HepG2 (cell line): ENCODE measurements around the gene NUTF2. TPM values are rescaled to one million over a fixed set of nuclear protein-coding genes. Genes with fewer than 3 reads are reported as not detected.

Experiments used
- ATAC-seq: fragments of 200-7000 bp; cut with Tn5 transposase; 3 replicates; pipeline ENCODE4 v1.9.1; 2020; ENCODE audit warnings: mild to moderate bottlenecking, moderate library complexity
- BruUV-seq: library from RNA; stranded (reverse); fragments of 400-500 nt; replicated peaks from 2 replicates; lab custom pipeline; 2021; lab: Mats Ljungman, UMichigan
- CTCF ChIA-PET: fragments of 300-600 bp; formaldehyde crosslinking; extraction: SDS; loops from one replicate; lab custom pipeline; 2021; ENCODE audit warnings: low total read pairs, inconsistent platforms, low intra/inter-chr PET ratio; lab: Yijun Ruan, JAX
- POLR2A ChIA-PET: fragments of 350-600 bp; sonication (Branson Sonifier 250); formaldehyde crosslinking; loops from one replicate; lab custom pipeline; 2020; ENCODE audit warnings: antibody characterized with exemption, inconsistent platforms; lab: Yijun Ruan, JAX
- DNase-seq: peaks from one replicate; pipeline ENCODE4 v3.0.0-alpha.2; 2015; ENCODE audit warnings: low spot score
- FAIRE-seq: peaks from 3 replicates; lab custom pipeline; 2011; peaks lifted over from hg19 to GRCh38; lab: Jason Lieb, UNC
- H2AFZ ChIP-seq: one replicate; pipeline ENCODE4 v1.6.1; 2011; ENCODE audit warnings: low read length, inconsistent platforms
- H3K27ac ChIP-seq: fragments of 300-600 bp; 3 replicates; pipeline ENCODE4 v1.8.0; 2011; ENCODE audit warnings: mixed run types, mild to moderate bottlenecking, mixed read lengths, low read length, inconsistent platforms; ENCODE audit not compliant: insufficient read depth; ENCODE audit errors: extremely low read length
- H3K27me3 ChIP-seq, 2 experiments: fragments of 200-600 bp in 1 of 2; 2 replicates in 1 of 2; 3 replicates in 1 of 2; pipeline versions ENCODE4 v1.6.0 to v1.8.0; 2011; ENCODE audit warnings: low read length in 2 of 2, mild to moderate bottlenecking in 2 of 2, moderate library complexity in 2 of 2, inconsistent platforms in 1 of 2; ENCODE audit not compliant: insufficient read depth in 2 of 2, control insufficient read depth in 1 of 2
- H3K36me3 ChIP-seq, 2 experiments: fragments of 200-600 bp in 1 of 2; replicated peaks in 1 of 2; 2 replicates in 1 of 2; 3 replicates in 1 of 2; pipeline versions ENCODE4 v1.5.1 to v1.8.0; 2011; ENCODE audit warnings: low read length in 2 of 2, inconsistent platforms in 1 of 2; ENCODE audit not compliant: insufficient read depth in 2 of 2, control insufficient read depth in 1 of 2
- H3K4me1 ChIP-seq: 2 replicates; pipeline ENCODE4 v1.5.1; 2012; ENCODE audit warnings: low read length, inconsistent platforms; ENCODE audit not compliant: insufficient read depth
- H3K4me2 ChIP-seq: 2 replicates; pipeline ENCODE4 v1.6.0; 2011; ENCODE audit warnings: low read depth, low read length, inconsistent platforms
- H3K4me3 ChIP-seq, 3 experiments: fragments of 200-600 bp in 1 of 3; sonication (generic), shearing (Covaris generic) in 1 of 3; replicated peaks in 1 of 3; 2 replicates each; pipeline ENCODE4 v1.5.1; 2011 to 2016; ENCODE audit warnings: low read length in 3 of 3, inconsistent platforms in 2 of 3, low read depth in 2 of 3, mild to moderate bottlenecking in 2 of 3, control low read depth in 1 of 3, mixed read lengths in 1 of 3; ENCODE audit not compliant: insufficient read depth in 1 of 3
- H3K79me2 ChIP-seq: one replicate; pipeline ENCODE4 v1.6.1; 2011; ENCODE audit warnings: low read length, inconsistent platforms; ENCODE audit not compliant: insufficient read depth
- H3K9ac ChIP-seq: 2 replicates; pipeline ENCODE4 v1.6.0; 2011; ENCODE audit warnings: mild to moderate bottlenecking, low read depth, low read length, inconsistent platforms; ENCODE audit not compliant: insufficient read depth
- H3K9me3 ChIP-seq: 2 replicates; pipeline ENCODE4 v1.5.1; 2012; ENCODE audit warnings: mild to moderate bottlenecking, low read length
- H4K20me1 ChIP-seq: 2 replicates; pipeline ENCODE4 v1.6.0; 2011; ENCODE audit warnings: inconsistent platforms, mild to moderate bottlenecking, low read length, moderate library complexity; ENCODE audit not compliant: insufficient read depth
- ZFY ChIP-seq: sonication (generic); formaldehyde crosslinking; IDR thresholded peaks from 2 replicates; pipeline ENCODE4 v1.4.0; 2020; ENCODE audit warnings: missing genetic modification reagents
- ZNF552 ChIP-seq: sonication (generic); formaldehyde crosslinking; IDR thresholded peaks from 2 replicates; pipeline ENCODE4 v1.9.0; 2022; ENCODE audit warnings: missing genetic modification reagents, mild to moderate bottlenecking, borderline replicate concordance
- WGBS: methylation state at CpG from one replicate; pipeline ENCODE4 v1.1.6; 2017; ENCODE audit warnings: low lambda C conversion rate; 5-methylcytosine and 5-hydroxymethylcytosine counted together
- in situ Hi-C: cut with HindIII; loops from 2 replicates; pipeline ENCODE4 v1.10.0; 2017; ENCODE audit warnings: low pct_unique_long_range_greater_than_20kb; ENCODE audit not compliant: extremely low pct_ligation_motif_present
- intact Hi-C: fragments of 100-400 bp; cut with micrococcal nuclease; formaldehyde crosslinking; loops from one replicate; pipeline ENCODE4 v1.10.0; 2022; ENCODE audit not compliant: unreplicated experiment
- polyA plus RNA-seq, 8 experiments: library from polyadenylated mRNA; depleted of rRNA in 3 of 8; stranded (reverse) in 7 of 8; unstranded in 1 of 8; fragments of >200 nt; fragmentation: Illumina TruSeq in 4 of 8; extraction: Trizol in 4 of 8; gene quantifications; 2 replicates each; pipeline versions ENCODE4 v1.2.1 to v1.2.3, GENCODE V29; 2011 to 2016; ENCODE audit warnings: low read depth in 4 of 8, missing spikeins in 1 of 8, mixed read lengths in 1 of 8; ENCODE audit not compliant: insufficient read depth in 1 of 8
- total RNA-seq, 5 experiments: library from RNA; depleted of rRNA; stranded (reverse); fragments of >200 nt; fragmentation: Illumina TruSeq; extraction: Trizol; gene quantifications; 2 replicates each; pipeline ENCODE4 v1.2.3, GENCODE V29; 2016; ENCODE audit warnings: low read depth in 1 of 5
- TF ChIP-seq, protein P1 (sequence below): sonication (generic); formaldehyde crosslinking; conservative IDR thresholded peaks from 2 replicates; pipeline ENCODE4 v1.4.0; 2020; ENCODE audit warnings: missing genetic modification reagents
- TF ChIP-seq, protein P2 (sequence below): IDR thresholded peaks from 2 replicates; pipeline ENCODE4 v1.6.1; 2016; ENCODE audit warnings: missing compliant biosample characterization, missing genetic modification reagents, borderline replicate concordance

NUTF2 gene
- total and polyA plus RNA-seq, 2 of the 13 experiments (the other 11 are each of a cell fraction or from before 2014, with no cell fraction given), result 168 to 214 TPM

DNA sequence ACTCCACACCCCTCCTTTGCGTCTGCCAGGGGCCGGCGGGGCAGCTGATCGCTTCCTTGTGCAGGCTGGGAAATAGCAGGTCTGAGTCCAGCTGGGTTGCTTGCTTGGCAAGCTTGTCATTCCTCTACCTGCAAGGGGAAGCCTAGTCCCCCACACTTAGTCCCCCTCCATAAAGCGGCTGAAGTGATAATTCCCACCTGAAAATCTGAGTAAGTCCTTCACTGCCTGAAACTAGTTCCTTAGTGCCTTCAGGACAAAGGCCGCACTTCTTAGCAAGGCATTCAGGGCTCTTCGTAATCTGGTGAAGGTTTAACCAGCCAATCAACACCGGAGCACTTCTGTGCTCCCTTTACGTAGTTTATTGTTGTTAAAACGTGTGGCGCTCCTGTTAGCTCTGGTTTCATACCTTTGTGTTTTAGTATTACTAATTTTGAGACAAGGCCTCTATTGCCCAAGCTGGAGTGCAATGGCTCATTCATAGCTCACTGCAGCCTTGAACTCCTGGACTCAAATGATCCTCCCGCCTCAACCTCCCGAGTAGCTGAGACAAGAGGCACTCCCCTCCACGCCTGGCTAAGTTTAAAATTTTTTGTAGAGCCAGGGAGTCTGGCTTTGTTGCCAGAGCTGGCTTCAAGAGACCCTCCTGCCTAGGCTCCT lies 47.1 kb downstream of the NUTF2 start (continued):
- TF ChIP-seq, protein P1, sequence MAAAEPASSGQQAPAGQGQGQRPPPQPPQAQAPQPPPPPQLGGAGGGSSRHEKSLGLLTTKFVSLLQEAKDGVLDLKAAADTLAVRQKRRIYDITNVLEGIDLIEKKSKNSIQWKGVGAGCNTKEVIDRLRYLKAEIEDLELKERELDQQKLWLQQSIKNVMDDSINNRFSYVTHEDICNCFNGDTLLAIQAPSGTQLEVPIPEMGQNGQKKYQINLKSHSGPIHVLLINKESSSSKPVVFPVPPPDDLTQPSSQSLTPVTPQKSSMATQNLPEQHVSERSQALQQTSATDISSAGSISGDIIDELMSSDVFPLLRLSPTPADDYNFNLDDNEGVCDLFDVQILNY (CRISPR knock-in tag), result no peak
- no peak for TF ChIP-seq ZFY
- TF ChIP-seq, protein P2, sequence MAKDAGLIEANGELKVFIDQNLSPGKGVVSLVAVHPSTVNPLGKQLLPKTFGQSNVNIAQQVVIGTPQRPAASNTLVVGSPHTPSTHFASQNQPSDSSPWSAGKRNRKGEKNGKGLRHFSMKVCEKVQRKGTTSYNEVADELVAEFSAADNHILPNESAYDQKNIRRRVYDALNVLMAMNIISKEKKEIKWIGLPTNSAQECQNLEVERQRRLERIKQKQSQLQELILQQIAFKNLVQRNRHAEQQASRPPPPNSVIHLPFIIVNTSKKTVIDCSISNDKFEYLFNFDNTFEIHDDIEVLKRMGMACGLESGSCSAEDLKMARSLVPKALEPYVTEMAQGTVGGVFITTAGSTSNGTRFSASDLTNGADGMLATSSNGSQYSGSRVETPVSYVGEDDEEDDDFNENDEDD, result peak; percentile 5; the same call in 1 of the 2 replicates

DNA sequence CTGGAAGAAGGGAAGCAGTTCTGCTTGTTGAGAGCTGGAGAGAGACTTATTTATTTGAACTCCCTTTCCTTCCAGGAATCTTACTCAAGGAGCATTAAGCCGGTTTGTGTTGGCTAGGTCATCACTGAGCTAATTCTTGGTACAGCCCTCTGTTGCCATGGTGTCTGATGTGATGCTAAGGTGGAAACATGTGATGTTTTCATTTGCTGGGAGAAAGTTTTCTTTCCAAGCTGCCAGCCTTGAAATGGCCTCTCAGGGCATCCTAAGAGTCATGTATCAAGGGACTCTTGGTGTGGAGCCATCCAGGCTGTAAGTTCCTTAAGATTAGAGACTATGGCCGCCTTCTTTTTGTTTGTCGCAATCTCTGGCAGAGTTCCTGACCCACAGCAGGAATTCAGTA lies 50.5 kb downstream of the NUTF2 start:
- ChIA-PET CTCF (no interaction called here), POLR2A (interaction anchor here (1.6 to 2.2 kb wide), 2 partner anchors 39 to 46 kb away, joined by 7 to 9 read pairs; partner anchors contain the start of genes LCAT and PSMB10)
- Histone ChIP-seq H3K27ac (no peak overlapping the region), H3K36me3 (peaks cover 1 to 3% of the 10 kb centered on the region in 2 experiments; a peak in 2 of 5 replicates), H3K4me1 (peaks cover 66% of the 10 kb centered on the region), H4K20me1 (peaks cover 16% of the 10 kb centered on the region), H3K4me2 (no peak overlapping the region), H3K79me2 (peaks cover 45% of the 10 kb centered on the region), H3K9ac (no peak overlapping the region), H3K27me3 (no peaks in the 10 kb centered on the region; a peak in 1 of 5 replicates), H3K4me3 (no peak overlapping the region), H3K9me3 (no peaks in the 10 kb centered on the region), H2AFZ (no peak overlapping the region)
- no peak for ATAC-seq
- in situ Hi-C loops (no loop called here), intact Hi-C loops (no loop called here)
- no peak for TF ChIP-seq ZNF552 (CRISPR knock-in tag)
- no peak for DNase-seq
- no TSS peak for BruUV-seq
- WGBS, result 99% methylated on average over 3 of the region's 3 CpGs
- no peak for FAIRE-seq
